NCI-H446 (cell line): ENCODE measurements around the gene AQP3.
A peak's percentile ranks its signal among the peaks of the same experiment; 100 is the strongest.
"Not testable (repeated sequence)": the region's sequence is repeated elsewhere in the genome, so short reads cannot be mapped to it uniquely, and the experiment has no call there.

Source experiments
- DNase-seq, 2 experiments: peaks; one replicate each; lab custom pipeline; 2025; lab: John Stamatoyannopoulos, UW

The AQP3 gene

GRCh38 chr9:33465096-33465495 lies 17.7 kb upstream of the AQP3 start:
- DNase-seq: no peak

GRCh38 chr9:33464045-33464636 lies 16.7 kb upstream of the AQP3 start:
- DNase-seq: no peak

- DNase-seq: no peak
Measured at GRCh38 chr9:33463151-33463550, 15.8 kb upstream of the AQP3 start.

GRCh38 chr9:33461492-33461891 lies 14.1 kb upstream of the AQP3 start:
- no peak for DNase-seq

- DNase-seq: no peak
Measured at GRCh38 chr9:33460854-33461253, 13.5 kb upstream of the AQP3 start.

GRCh38 chr9:33459115-33459514 lies 11.7 kb upstream of the AQP3 start:
- no peak for DNase-seq

GRCh38 chr9:33458444-33458843 lies 11.1 kb upstream of the AQP3 start:
- DNase-seq: no peak

- DNase-seq: no peak
Measured at GRCh38 chr9:33455945-33456344, 8.6 kb upstream of the AQP3 start.

- DNase-seq: not testable (repeated sequence)
Measured at GRCh38 chr9:33455456-33455855, 8.1 kb upstream of the AQP3 start.

GRCh38 chr9:33454661-33455026 lies 7.3 kb upstream of the AQP3 start:
- not testable (repeated sequence) for DNase-seq

- no peak for DNase-seq
Measured at GRCh38 chr9:33453999-33454660, 6.7 kb upstream of the AQP3 start.

- no peak for DNase-seq
Measured at GRCh38 chr9:33453286-33453860, 6.0 kb upstream of the AQP3 start.

- DNase-seq: peak; percentile 27 to 74
Measured at GRCh38 chr9:33452828-33453271, 5.5 kb upstream of the AQP3 start.

GRCh38 chr9:33450621-33451146 lies 3.3 kb upstream of the AQP3 start:
- DNase-seq: no peak

GRCh38 chr9:33449715-33450114 lies 2.3 kb upstream of the AQP3 start:
- DNase-seq: no peak

- DNase-seq: no peak
Measured at GRCh38 chr9:33447799-33448553, 583 bp upstream of the AQP3 start.

GRCh38 chr9:33446240-33446945 lies 1.0 kb downstream of the AQP3 start:
- DNase-seq: no peak

- DNase-seq: no peak
Measured at GRCh38 chr9:33445389-33446239, 1.8 kb downstream of the AQP3 start.

GRCh38 chr9:33443464-33444154 lies 3.8 kb downstream of the AQP3 start:
- DNase-seq: no peak

GRCh38 chr9:33443047-33443446 lies 4.3 kb downstream of the AQP3 start:
- DNase-seq: no peak
